HG02884 (cell line): ENCODE measurements around the gene TRAF1.
"Not testable (repeated sequence)": the region's sequence is repeated elsewhere in the genome, so short reads cannot be mapped to it uniquely, and the experiment has no call there.

Experiments used
- ATAC-seq: cut with Tn5 transposase; IDR thresholded peaks from one replicate; pipeline ENCODE4 v1.9.1; 2021; ENCODE audit warnings: mild to moderate bottlenecking, moderate library complexity; ENCODE audit not compliant: unreplicated experiment

The TRAF1 gene

GRCh38 chr9:120926397-120926928 is at the start of gene TRAF1:
TSS of gene TRAF1 (minus strand) at chr9:120926796. CDS start at chr9:120926075, 721 bp downstream.
- ATAC-seq: peak; percentile 10

DNA sequence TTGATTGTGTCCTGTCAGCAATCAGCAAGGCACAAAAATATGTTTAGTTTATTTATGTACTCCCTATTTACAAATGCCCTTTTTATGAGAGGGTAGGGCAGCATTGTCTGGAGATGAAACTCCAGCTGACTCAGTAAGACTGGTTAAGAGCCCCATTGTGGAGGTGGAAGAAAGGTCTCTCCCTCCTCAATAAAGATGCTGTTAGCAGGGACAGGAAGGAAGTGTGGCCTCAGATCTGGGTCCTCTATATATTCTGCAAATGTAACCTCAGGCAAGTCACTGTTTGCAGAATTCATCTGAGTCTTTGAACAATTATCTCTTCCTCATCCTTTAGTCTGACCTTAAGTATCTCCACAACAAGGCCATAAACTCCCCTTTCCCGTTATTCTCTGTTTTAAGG is 48.3 kb upstream of the TRAF1 start:
- ATAC-seq: no peak

GRCh38 chr9:120974181-120974580 is 47.6 kb upstream of the TRAF1 start:
- ATAC-seq: no peak

GRCh38 chr9:120971938-120972337 is 45.3 kb upstream of the TRAF1 start:
- no peak for ATAC-seq

DNA sequence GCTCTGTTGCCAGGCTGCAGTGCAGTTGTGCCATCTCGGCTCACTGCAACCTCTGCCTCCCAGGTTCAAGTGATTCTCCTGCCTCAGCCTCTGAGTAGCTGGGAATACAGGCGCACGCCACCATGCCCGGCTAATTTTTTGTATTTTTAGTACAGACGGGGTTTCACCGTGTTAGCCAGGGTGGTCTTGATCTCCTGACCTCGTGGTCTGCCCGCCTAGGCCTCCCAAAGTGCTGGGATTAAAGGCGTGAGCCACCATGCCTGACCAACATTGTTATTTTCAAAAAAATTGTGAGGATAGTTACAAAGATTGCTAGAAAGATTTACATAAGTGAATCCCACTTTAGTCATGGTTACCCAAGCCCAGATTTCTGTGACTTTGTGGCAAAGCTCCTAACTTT is 44.9 kb upstream of the TRAF1 start:
- ATAC-seq: not testable (repeated sequence)

GRCh38 chr9:120970244-120970643 is 43.6 kb upstream of the TRAF1 start:
- no peak for ATAC-seq

DNA sequence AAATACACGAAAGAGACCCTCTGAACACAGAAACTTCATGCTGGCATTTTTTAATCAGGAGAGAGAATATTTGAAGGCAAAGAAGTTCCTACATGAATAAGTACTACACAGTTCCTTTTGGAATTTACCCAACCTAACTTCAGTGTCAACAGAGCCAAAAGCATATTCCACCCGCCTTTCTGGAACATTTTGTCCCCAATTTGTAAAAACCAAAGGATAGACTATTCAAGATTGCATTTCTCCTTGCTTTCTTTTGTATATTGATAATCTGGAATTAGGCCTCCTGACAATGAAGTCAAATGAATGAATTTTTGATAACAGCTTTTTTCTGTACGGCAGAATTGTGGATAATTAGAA is 39.4 kb upstream of the TRAF1 start:
- ATAC-seq: no peak

GRCh38 chr9:120965344-120966012 is 38.9 kb upstream of the TRAF1 start:
- ATAC-seq: no peak

DNA sequence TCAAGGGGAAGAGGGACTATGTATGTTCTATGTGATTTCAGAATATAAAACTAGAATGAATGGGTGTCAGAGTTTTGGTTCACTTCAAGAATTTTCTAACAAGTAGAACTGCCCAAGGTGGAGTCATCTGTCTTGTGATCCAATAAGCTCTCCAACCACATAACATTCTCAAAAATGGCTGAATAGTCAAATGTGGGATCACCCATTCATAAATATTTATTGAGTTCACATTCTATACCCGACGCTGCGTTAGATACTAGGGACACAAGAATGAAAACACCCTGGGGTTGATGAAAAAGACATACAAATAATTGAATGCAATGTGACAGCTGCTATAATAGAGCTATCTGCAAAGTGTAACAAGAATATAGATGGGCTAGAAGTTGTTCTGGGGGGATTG is 35.3 kb upstream of the TRAF1 start:
- no peak for ATAC-seq

- ATAC-seq: no peak
Measured at GRCh38 chr9:120960001-120960400, 33.4 kb upstream of the TRAF1 start.

DNA sequence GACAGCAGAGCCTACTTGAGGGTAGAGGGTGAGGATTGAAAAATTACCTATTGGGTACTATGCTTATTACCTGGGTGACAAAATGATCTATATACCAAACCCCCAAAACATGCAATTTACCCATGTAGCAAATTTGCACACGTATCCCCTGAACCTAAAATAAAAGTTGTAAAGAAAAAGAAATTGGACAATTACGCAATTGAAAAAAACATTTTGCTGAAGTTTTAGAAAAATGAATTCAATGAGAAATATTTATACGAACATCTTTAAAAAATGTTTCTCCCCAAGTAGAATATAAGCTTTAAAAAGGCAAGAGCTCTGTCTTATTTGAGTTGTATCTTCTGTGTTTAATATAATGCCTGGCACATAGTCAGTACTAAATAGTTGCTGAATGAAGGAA is 30.3 kb upstream of the TRAF1 start:
- ATAC-seq: no peak

GRCh38 chr9:120951960-120952618 is 25.5 kb upstream of the TRAF1 start:
- ATAC-seq: no peak

GRCh38 chr9:120950421-120951388 is 24.1 kb upstream of the TRAF1 start:
- no peak for ATAC-seq

- no peak for ATAC-seq
Measured at GRCh38 chr9:120949290-120949689, 22.7 kb upstream of the TRAF1 start.

DNA sequence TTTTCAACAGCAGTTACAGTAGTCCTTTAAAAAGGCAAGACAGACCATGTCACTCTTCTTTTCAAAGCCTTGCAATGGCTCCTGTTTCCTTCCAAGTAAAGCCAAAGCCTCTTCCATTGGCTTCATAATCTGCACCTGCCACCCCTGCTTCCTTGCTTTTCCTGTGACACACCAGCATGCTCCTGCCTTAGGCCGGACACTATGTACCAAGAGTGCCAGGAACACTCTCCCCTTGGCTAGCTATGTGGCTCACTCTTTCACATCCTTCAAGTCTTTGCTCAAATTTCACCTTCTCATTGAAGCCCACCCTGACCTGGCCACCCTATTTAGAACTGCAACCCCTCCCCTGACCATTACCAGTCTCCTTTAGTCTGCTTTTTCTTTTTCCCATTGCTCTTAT is 22.2 kb upstream of the TRAF1 start:
- no peak for ATAC-seq

DNA sequence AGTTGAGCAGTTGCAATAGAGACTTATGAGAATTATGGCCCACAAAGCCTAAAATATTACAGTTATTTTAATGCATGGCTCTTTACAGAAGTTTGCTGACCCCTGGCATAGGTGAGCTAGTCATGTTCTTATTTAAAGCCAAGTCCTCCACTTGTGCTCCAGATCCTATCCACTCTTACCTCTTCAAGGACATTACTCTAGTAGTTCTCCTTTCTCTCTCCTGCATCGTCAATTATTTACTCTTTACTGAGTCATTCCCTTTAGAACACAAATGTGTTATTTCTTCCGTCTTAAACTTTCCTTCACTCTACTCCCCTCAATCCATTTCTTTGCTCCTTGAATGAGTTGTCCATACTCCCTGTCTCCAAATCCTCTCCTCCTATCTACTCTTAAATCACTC is 20.6 kb upstream of the TRAF1 start:
- ATAC-seq: no peak

GRCh38 chr9:120946259-120946658 is 19.7 kb upstream of the TRAF1 start:
- no peak for ATAC-seq

- ATAC-seq: no peak
Measured at GRCh38 chr9:120944948-120945347, 18.4 kb upstream of the TRAF1 start.

- peak; percentile 97 for ATAC-seq
Measured at GRCh38 chr9:120944434-120944843, 17.8 kb upstream of the TRAF1 start.

GRCh38 chr9:120942186-120943001 is 15.8 kb upstream of the TRAF1 start:
- ATAC-seq: no peak
